GM18502 (cell line): Measurements from ENCODE around the gene C2CD4D.
"Not testable (repeated sequence)": the region's sequence is repeated elsewhere in the genome, so short reads cannot be mapped to it uniquely, and the experiment has no call there.

Experiments used
- ATAC-seq: cut with Tn5 transposase; IDR thresholded peaks from one replicate; pipeline ENCODE4 v1.9.1; 2021; ENCODE audit warnings: mild to moderate bottlenecking; ENCODE audit not compliant: unreplicated experiment, poor library complexity

C2CD4D gene

GRCh38 chr1:151839457-151840403 is at the start of gene C2CD4D:
TSS of gene C2CD4D (minus strand) at chr1:151839820. CDS start at chr1:151838989, 831 bp downstream.
- peak; percentile 40 for ATAC-seq

DNA sequence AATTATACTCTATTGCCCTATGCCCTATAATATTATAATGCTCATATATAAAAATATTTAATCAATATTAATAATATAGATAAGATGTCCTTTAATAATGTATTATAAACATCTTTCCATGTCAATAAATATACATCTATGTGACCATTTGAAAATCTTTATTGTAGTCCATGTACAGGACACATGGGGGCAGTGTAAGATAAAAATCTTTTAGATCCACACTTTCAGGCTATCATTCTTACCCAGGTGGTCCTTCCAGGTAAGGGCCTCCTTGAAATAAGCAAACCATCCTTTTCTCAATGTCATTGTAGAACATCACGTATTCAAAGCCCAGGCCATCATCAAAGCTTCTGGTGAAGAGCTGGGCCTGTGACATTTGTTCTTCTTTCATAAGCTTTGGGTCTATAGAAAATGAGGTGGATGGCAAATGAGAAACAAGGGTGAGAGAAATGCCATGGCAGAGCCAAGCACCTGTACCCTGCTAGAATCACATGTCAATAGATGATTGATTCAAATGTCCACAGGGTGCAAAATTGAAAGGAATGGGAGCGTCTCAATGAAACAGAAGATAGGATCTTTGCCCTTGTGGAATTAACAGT is 49.5 kb upstream of the C2CD4D start:
- no peak for ATAC-seq

DNA sequence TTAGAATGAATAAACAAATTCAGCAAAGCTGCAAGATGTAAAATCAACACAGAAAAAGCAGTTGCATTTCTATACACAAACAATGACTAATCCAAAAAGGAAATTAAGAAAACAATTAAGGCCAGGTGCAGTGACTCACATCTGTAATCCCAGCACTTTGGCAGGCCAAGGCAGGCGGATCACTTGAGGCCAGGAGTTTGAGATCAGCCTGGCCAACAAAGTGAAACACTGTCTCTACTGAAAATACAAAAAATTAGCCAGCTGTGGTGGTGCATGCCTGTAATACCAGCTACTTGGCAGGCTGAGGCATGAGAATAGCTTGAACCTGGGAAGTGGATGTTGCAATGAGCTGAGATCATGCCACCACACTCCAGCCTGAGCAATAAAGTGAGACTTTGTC is 47.4 kb upstream of the C2CD4D start:
- ATAC-seq = no peak

DNA sequence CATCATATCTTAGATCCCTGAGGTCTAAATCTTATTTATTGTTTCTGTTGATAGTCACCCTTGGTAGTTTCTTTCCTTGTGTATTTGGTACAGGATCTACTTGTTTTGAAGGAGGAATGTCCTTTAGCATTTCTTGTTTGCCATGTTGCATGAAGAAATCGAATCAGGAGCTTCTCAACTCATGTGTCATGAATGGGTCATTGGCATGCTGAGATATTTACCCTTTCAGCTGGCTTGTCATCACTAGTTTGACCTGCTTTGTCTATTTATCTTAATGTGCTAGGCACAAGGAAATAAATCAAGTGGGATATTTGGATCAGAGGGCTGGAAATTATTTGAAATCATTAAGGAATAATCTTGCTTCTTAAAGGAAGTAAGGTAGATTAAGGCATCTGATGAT is 45.9 kb upstream of the C2CD4D start:
- no peak for ATAC-seq

DNA sequence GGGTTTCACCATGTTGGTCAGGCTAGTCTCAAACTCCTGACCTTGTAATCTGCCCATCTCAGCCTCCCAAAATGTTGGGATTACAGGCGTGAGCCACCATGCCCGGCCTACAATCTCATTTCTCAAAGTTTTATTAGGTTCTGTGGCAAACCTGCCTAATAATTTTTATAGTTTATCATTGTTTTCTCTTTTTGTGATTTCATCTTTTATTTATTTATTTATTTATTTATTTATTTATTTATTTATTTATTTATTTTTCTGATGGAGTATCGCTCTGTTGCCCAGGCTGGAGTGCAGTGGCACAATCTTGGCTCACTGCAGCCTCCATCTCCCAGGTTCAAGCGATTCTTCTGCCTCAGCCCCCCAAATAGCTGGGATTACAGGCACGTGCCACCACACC is 45.3 kb upstream of the C2CD4D start:
- ATAC-seq = not testable (repeated sequence)

DNA sequence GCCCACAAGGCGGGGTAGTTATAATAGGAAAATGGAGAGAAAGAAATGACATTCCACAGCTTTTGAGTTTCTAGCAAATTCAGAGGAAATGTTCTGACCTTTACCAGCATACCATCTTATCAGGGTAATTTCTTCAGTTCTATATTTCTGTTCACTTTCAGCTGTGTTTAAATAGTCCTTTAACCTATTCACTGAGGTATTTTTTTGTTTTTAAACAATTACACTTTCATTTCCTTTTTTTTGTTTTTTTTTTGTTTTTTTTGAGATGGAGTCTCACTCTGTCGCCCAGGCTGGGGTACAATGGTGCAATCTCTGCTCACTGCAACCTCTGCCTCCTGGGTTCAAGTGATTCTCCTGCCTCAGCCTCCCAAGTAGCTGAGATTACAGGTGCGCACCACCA is 44.8 kb upstream of the C2CD4D start:
- not testable (repeated sequence) for ATAC-seq

- ATAC-seq = not testable (repeated sequence)
Observed at GRCh38 chr1:151883898-151884297, 44.3 kb upstream of the C2CD4D start.

- not testable (repeated sequence) for ATAC-seq
Observed at GRCh38 chr1:151882918-151883317, 43.3 kb upstream of the C2CD4D start.

GRCh38 chr1:151882466-151882865 is 42.8 kb upstream of the C2CD4D start:
- no peak for ATAC-seq

DNA sequence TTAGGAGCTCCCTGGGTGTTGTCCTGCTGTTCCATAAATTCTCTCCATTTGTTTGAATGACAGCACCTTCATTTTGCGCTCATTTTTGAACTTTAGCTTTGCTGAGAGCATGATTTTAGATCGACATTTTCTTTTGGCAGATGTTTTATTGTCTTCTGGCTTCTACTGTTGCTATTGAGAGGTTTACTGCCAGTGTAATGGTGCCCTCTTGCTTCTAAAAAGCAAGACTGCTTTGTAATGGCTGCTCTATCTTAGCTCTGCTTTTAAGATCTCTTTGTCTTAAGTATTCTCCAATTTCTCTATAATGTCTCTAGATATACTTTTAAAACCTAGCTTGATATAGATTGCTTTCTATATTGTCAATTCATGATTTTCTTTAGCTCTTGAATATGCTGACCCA is 41.9 kb upstream of the C2CD4D start:
- ATAC-seq = no peak

DNA sequence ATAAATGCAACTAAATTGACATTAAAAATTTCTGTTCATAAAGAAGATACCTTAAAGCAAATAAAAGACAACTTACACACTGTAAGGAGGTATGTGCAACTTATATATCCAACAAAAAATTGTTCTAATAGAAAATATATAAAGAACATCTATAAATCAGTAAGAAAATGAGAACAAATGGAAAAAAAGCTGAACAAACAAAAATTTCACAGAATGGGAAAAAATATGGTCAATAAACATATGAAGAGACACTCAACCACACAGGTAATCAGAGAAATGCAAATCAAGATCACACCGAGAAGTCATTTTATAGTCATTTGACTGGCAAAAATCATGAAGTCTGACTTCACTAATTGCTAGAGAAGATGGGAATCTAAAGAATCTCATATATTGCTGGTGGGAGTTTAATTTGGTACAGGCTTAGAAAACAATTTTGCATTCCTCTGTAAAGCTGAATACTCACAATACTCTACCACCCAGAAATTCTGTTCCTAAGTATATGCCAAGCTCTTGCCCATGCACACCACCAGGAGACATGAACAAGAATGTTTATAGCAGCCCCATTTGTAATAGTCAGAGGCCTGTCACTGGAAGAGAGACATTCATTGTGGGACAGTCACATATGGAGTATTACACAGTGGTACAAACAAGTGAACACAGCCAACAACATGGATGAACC is 35.9 kb upstream of the C2CD4D start:
- no peak for ATAC-seq

DNA sequence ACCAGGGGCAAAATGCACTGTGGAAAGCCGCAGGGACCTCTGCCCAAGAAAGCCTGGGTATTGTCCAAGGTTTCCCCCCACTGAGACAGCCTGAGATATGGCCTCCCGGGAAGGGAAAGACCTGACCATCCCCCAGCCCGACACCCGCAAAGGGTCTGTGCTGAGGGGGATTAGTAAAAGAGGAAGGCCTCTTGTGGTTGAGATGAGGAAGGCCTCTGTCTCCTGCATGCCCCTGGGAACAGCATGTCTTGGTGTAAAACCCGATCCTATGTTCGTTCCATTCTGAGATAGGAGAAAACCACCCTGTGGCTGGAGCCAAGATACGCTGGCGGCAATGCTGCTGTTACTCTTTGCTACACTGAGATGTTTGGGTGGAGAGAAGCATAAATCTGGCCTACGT is 33.2 kb upstream of the C2CD4D start:
- not testable (repeated sequence) for ATAC-seq

GRCh38 chr1:151871284-151872030 is 31.8 kb upstream of the C2CD4D start:
- ATAC-seq = no peak

- ATAC-seq = no peak
Observed at GRCh38 chr1:151868486-151868885, 28.9 kb upstream of the C2CD4D start.

DNA sequence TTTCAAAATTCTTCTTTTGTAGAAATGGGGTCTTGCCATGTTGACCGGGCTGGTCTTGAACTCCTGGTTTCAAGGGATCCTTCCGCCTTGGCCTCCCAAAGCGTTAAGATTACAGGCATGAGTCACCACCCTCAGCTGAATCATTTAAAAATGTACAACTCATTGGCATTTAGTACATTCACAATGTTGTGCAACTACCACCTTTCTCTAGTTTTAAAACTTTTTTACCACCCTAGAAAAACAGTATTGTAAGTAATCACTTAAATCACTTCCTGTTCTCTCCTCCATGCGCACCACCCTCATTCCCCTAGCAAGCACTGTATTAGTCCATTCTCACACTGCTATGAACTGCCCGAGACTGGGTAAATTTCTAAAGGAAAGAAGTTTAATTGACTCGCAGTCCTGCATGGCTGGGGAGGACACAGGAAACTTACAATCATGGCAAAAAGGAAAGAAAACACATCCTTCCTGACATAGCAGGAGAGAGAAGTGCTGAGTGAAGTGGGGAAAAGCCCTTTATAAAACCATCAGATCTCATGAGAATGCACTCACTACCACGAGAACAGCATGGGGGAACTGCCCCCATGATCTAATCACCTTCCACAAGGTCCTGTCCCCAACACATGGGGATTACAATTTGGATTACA is 28.3 kb upstream of the C2CD4D start:
- no peak for ATAC-seq

DNA sequence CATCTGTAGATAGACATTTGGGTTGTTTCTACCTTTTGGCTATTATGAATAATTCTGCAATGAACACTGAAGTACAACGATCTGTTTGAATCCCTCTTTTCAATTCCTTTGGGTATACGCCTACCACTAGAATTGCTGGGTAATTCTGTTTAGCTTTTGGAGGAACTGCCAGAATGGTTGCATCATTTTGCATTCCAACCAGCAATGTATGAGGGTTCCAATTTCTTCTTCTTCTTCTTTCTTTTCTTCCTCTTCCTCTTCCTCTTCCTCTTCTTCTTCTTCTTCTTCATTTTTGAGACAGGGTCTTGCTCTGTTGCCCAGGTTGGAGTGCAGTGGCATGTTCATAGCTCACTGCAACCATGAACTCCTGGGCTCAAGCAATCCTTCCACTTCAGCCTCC is 27.7 kb upstream of the C2CD4D start:
- no peak for ATAC-seq

- ATAC-seq = no peak
Observed at GRCh38 chr1:151864411-151864810, 24.8 kb upstream of the C2CD4D start.

DNA sequence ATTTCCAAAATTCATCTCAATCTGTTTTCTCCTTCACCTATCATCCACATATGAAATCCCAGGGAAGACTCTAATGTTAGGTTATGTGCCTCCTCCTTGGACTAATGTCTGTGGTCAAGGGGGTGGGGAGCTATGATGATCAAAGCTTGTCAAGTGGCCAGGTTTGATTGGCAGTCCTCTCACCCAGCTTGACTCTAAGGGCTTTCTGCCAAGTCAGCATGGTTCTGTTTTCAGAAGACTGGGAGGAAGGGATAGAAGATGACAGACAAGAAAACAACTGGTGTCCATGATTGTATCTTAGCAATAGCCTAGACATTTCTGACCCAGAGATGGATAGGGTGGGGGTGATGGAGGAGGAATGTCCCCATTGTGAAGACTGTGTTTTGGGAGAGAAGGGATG is 23.0 kb upstream of the C2CD4D start:
- ATAC-seq = no peak

GRCh38 chr1:151860504-151861187 is 21.0 kb upstream of the C2CD4D start:
- ATAC-seq = no peak
